HEK293T (cell line): Measurements from ENCODE around the gene GPT2.

Experiments
- CTCF ChIA-PET: fragments of 350-600 bp; formaldehyde crosslinking; extraction: SDS; loops from one replicate; lab custom pipeline; 2021; ENCODE audit warnings: antibody characterized with exemption, inconsistent platforms; lab: Yijun Ruan, JAX
- POLR2A ChIA-PET: fragments of 350-600 bp; formaldehyde crosslinking; extraction: SDS; loops from one replicate; lab custom pipeline; 2020; ENCODE audit warnings: antibody characterized with exemption, inconsistent platforms; lab: Yijun Ruan, JAX
- DNase-seq: peaks from one replicate; pipeline ENCODE4 v3.0.0; 2012; ENCODE audit warnings: mixed read lengths; ENCODE audit errors: extremely low spot score
- ARNT ChIP-seq: fragments of 450-650 bp; IDR thresholded peaks from 2 replicates; pipeline ENCODE4 v1.6.1; 2017; ENCODE audit warnings: mild to moderate bottlenecking
- BHLHE40 ChIP-seq: fragments of 450-650 bp; IDR thresholded peaks from 2 replicates; pipeline ENCODE4 v1.6.1; 2016; ENCODE audit warnings: mild to moderate bottlenecking, moderate library complexity, borderline replicate concordance
- CTBP1 ChIP-seq: fragments of 450-650 bp; IDR thresholded peaks from 2 replicates; pipeline ENCODE4 v1.6.1; 2016; ENCODE audit warnings: borderline replicate concordance
- ELF4 ChIP-seq: fragments of 450-650 bp; IDR thresholded peaks from 2 replicates; pipeline ENCODE4 v1.6.1; 2017; ENCODE audit warnings: antibody characterized with exemption
- FOXA1 ChIP-seq: fragments of 450-650 bp; IDR thresholded peaks from 2 replicates; pipeline ENCODE4 v1.6.1; 2016; ENCODE audit warnings: mild to moderate bottlenecking
- FOXK2 ChIP-seq: fragments of 450-650 bp; IDR thresholded peaks from 2 replicates; pipeline ENCODE4 v1.6.1; 2016; ENCODE audit warnings: mild to moderate bottlenecking
- FOXM1 ChIP-seq: fragments of 450-650 bp; IDR thresholded peaks from 2 replicates; pipeline ENCODE4 v1.6.1; 2017; ENCODE audit warnings: mild to moderate bottlenecking, borderline replicate concordance
- HDGF ChIP-seq: fragments of 450-650 bp; IDR thresholded peaks from 2 replicates; pipeline ENCODE4 v1.6.1; 2017; ENCODE audit warnings: antibody characterized with exemption, borderline replicate concordance
- L3MBTL2 ChIP-seq: fragments of 450-650 bp; conservative IDR thresholded peaks from 2 replicates; pipeline ENCODE4 v1.6.1; 2016; ENCODE audit warnings: mild to moderate bottlenecking
- LEF1 ChIP-seq: fragments of 450-650 bp; IDR thresholded peaks from 2 replicates; pipeline ENCODE4 v1.6.1; 2017; ENCODE audit warnings: mild to moderate bottlenecking, borderline replicate concordance
- NFRKB ChIP-seq: fragments of 450-650 bp; IDR thresholded peaks from 2 replicates; pipeline ENCODE4 v1.6.1; 2016; ENCODE audit warnings: mild to moderate bottlenecking, moderate library complexity
- PKNOX1 ChIP-seq: fragments of 450-650 bp; IDR thresholded peaks from 2 replicates; pipeline ENCODE4 v1.6.1; 2016
- SP1 ChIP-seq: fragments of 450-650 bp; IDR thresholded peaks from 2 replicates; pipeline ENCODE4 v1.6.1; 2017
- SUZ12 ChIP-seq: fragments of 450-650 bp; IDR thresholded peaks from 2 replicates; pipeline ENCODE4 v1.6.1; 2016; ENCODE audit warnings: mild to moderate bottlenecking
- TARDBP ChIP-seq: fragments of 450-650 bp; IDR thresholded peaks from 2 replicates; pipeline ENCODE4 v1.6.1; 2016
- ZNF384 ChIP-seq: fragments of 450-650 bp; IDR thresholded peaks from 2 replicates; pipeline ENCODE4 v1.6.1; 2016

Gene GPT2

GRCh38 chr16:46949241-46949892, 65.2 kb downstream of the GPT2 start:
- TF ChIP-seq BHLHE40 (no peak), L3MBTL2 (no peak), SP1 (no peak), ARNT (no peak), CTBP1 (no peak), TARDBP (no peak), ZNF384 (no peak), SUZ12 (no peak), PKNOX1 (no peak), FOXK2 (no peak), FOXA1 (no peak)
- ChIA-PET POLR2A (no interaction called here), CTCF (interaction anchor here (0.7 kb wide), 1 partner anchor 9 kb away, joined by 6 read pairs; no protein-coding TSS in a partner anchor)
- DNase-seq, result no peak

DNA sequence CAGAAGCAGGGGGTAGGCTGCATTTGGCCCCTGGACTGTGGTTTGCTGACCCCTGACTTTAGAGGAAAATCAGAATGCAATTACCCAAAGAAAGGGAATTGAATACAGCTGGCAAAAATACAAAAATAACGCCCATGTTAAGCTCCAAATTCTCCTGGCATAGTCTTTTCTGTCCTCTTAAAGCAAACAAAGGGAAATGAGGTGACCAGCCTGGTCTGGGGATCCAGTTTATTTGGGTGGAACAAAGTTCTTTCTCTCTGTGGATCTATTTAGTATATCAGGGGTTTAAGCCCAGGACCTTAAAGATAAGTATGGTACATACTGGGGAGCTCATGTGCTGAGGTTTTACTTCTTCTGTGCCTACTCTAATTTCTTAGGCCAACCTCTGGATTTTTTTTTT, 65.8 kb downstream of the GPT2 start:
- ChIA-PET CTCF (interaction anchor here (0.7 kb wide), 1 partner anchor 9 kb away, joined by 6 read pairs; no protein-coding TSS in a partner anchor), POLR2A (no interaction called here)
- no peak for DNase-seq
- no peak for TF ChIP-seq ZNF384
- TF ChIP-seq FOXM1, result no peak
- no peak for TF ChIP-seq PKNOX1
- TF ChIP-seq HDGF, result no peak
- TF ChIP-seq SP1, result no peak
- no peak for TF ChIP-seq TARDBP
- TF ChIP-seq SUZ12, result no peak
- no peak for TF ChIP-seq LEF1
- no peak for TF ChIP-seq FOXK2
- TF ChIP-seq ARNT, result no peak
- TF ChIP-seq BHLHE40, result no peak
- TF ChIP-seq NFRKB, result no peak
- no peak for TF ChIP-seq CTBP1
- no peak for TF ChIP-seq ELF4
- TF ChIP-seq FOXA1, result no peak
- no peak for TF ChIP-seq L3MBTL2

DNA sequence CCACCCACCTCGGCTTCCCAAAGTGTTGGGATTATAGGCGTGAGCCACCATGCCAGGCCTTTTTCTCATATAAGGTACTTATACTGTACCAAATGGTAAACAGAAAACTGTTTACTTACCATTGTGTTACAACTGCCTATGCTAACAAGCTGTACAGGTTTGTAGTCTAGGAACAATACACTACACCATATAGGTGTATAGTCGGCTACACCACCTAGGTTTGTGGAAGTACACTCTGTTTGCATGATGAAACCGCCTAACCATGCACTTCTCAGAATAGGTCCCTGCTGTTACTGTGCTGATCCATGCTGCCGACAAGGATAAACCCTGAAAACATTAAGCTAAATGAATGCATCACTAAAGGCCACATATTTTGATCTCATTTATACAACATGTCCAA, 70.4 kb downstream of the GPT2 start:
- POLR2A ChIA-PET, result interaction anchor here (0.8 kb wide), 1 partner anchor 74 kb away, joined by 3 read pairs; no protein-coding TSS in a partner anchor
- DNase-seq, result no peak
- no peak for TF ChIP-seq SP1
- TF ChIP-seq ARNT, result no peak
- no peak for TF ChIP-seq ZNF384
- TF ChIP-seq SUZ12, result no peak
- TF ChIP-seq CTBP1, result no peak
- no peak for TF ChIP-seq PKNOX1
- TF ChIP-seq ELF4, result no peak
- TF ChIP-seq BHLHE40, result no peak
- TF ChIP-seq LEF1, result no peak
- no peak for TF ChIP-seq FOXA1
- TF ChIP-seq TARDBP, result no peak
- TF ChIP-seq NFRKB, result no peak
- TF ChIP-seq FOXK2, result no peak
- TF ChIP-seq HDGF, result no peak
- no peak for TF ChIP-seq L3MBTL2
- no peak for TF ChIP-seq FOXM1
- CTCF ChIA-PET, result no interaction called here

GRCh38 chr16:46961373-46962353, 77.5 kb downstream of the GPT2 start:
- POLR2A ChIA-PET, result interaction anchor here (2.3 kb wide), 1 partner anchor 13 kb away, joined by 5 read pairs; no protein-coding TSS in a partner anchor
- no peak for DNase-seq
- CTCF ChIA-PET, result no interaction called here
- TF ChIP-seq ELF4, result no peak
- no peak for TF ChIP-seq FOXM1
- TF ChIP-seq PKNOX1, result no peak
- no peak for TF ChIP-seq ARNT
- no peak for TF ChIP-seq NFRKB
- no peak for TF ChIP-seq HDGF
- no peak for TF ChIP-seq FOXK2

DNA sequence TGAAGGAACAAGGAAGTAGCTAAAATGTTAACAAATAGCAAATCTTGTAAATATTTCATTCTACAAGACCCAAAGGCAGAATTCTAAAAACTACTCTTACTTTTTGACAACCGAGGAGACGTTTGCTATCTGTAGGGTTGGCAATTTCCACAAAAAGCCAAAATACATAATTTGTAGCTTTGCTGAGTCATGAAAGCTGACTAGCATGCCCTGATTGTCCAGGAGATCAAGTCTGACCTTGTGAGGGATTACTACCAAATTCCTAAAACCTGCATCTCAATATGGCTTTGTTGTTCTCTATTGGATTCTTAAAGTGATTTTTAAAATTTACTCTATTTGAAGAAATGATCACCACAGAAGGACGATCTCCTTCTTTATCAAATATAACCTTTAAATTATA, 78.5 kb downstream of the GPT2 start:
- TF ChIP-seq TARDBP (no peak), SUZ12 (no peak), LEF1 (no peak), ELF4 (no peak), SP1 (no peak), PKNOX1 (no peak), ZNF384 (no peak), CTBP1 (no peak), FOXM1 (no peak)
- ChIA-PET CTCF (no interaction called here), POLR2A (interaction anchor here (2.3 kb wide), 1 partner anchor 12 kb away, joined by 5 read pairs; no protein-coding TSS in a partner anchor)
- no peak for DNase-seq
